Left lung (tissue), 10 donors: ENCODE results near the gene TRMT13. TPM values are rescaled to one million over a fixed set of nuclear protein-coding genes. Genes with fewer than 3 reads are reported as not detected.

ENCODE experiments used
- ATAC-seq: fragments of 200-7000 bp; cut with Tn5 transposase; one replicate; pipeline ENCODE4 v1.9.1; 2020; ENCODE audit warnings: moderate library complexity
- DNase-seq, 4 donors: peaks; one replicate each; pipeline ENCODE4 v3.0.0-alpha.2; 2013 to 2020
- H3K27ac ChIP-seq, 2 donors: fragments of 200-600 bp; sonication (generic) in 1 of 2; one replicate each; pipeline versions ENCODE4 v1.5.0 to v1.8.0; 2020 to 2021
- H3K27me3 ChIP-seq, 2 donors: fragments of 200-600 bp; sonication (generic) in 1 of 2; one replicate each; pipeline versions ENCODE4 v1.5.0 to v1.8.0; 2020 to 2021
- H3K36me3 ChIP-seq, 2 donors: fragments of 200-600 bp; sonication (generic) in 1 of 2; one replicate each; pipeline versions ENCODE4 v1.5.0 to v1.8.0; 2020 to 2021
- H3K4me1 ChIP-seq, 2 donors: fragments of 200-600 bp; one replicate each; pipeline ENCODE4 v1.8.0; 2021
- H3K4me3 ChIP-seq, 2 donors: fragments of 200-600 bp; sonication (generic) in 1 of 2; one replicate each; pipeline versions ENCODE4 v1.5.0 to v1.8.0; 2020 to 2021; ENCODE audit warnings: mild to moderate bottlenecking in 1 of 2
- H3K9me3 ChIP-seq, 2 donors: fragments of 200-600 bp; sonication (generic) in 1 of 2; one replicate each; pipeline versions ENCODE4 v1.5.0 to v1.8.0; 2020 to 2021
- CTCF ChIP-seq, 2 donors: fragments of 200-600 bp; sonication (generic) in 1 of 2; IDR thresholded peaks; one replicate each; pipeline versions ENCODE4 v1.5.0 to v1.8.0; 2021; ENCODE audit warnings: antibody characterized with exemption in 2 of 2
- intact Hi-C, 2 donors: fragments of 100-400 bp; cut with DNase I; formaldehyde crosslinking; loops; one replicate each; pipeline versions ENCODE4 v1.11.2 to v1.14.2; 2022
- polyA plus RNA-seq, 6 donors: library from polyadenylated mRNA; unstranded; fragments of 120-200 nt; gene quantifications; one replicate each; pipeline ENCODE4 v1.2.1, GENCODE V29; 2013; ENCODE audit not compliant: insufficient read length in 6 of 6
- total RNA-seq, 2 donors: library from RNA; stranded (reverse); fragmentation: NEBNext Ultra II Directional; extraction: Animal tissue kit (Norgen Biotek cat#: 25700); gene quantifications; one replicate each; pipeline ENCODE4 v1.2.1, GENCODE V29; 2021
- donor health status: DM: no; HTN: yes; CAD: no.
- donor health status: DM: no; HTN: no; CAD: no.

Gene TRMT13
- total and polyA plus RNA-seq, 8 donors = 8.9 to 53.6 (median 49.0) TPM

GRCh38 chr1:100100202-100100601, 32.8 kb upstream of the TRMT13 start:
- ATAC-seq (no peak), DNase-seq (no peak)
- no peak overlapping the region for H3K27ac ChIP-seq
- peaks cover 0 to 50% of the 10 kb centered on the region in 2 donors for H3K36me3 ChIP-seq
- no peaks in the 10 kb centered on the region for H3K27me3 ChIP-seq
- no peaks in the 10 kb centered on the region for H3K9me3 ChIP-seq
- H3K4me3 ChIP-seq = no peak overlapping the region
- intact Hi-C loops = no loop called here
- TF ChIP-seq CTCF (IDR thresholded peaks at IDR 0.05) = no peak
- no peaks in the 10 kb centered on the region for H3K4me1 ChIP-seq

GRCh38 chr1:100101564-100101963, 31.4 kb upstream of the TRMT13 start:
- no peaks in the 10 kb centered on the region for H3K4me1 ChIP-seq
- DNase-seq (no peak), ATAC-seq (no peak)
- no peak for TF ChIP-seq CTCF (IDR thresholded peaks at IDR 0.05)
- intact Hi-C loops = no loop called here
- H3K4me3 ChIP-seq = no peak overlapping the region
- no peaks in the 10 kb centered on the region for H3K27me3 ChIP-seq
- no peaks in the 10 kb centered on the region for H3K9me3 ChIP-seq
- H3K36me3 ChIP-seq = peaks cover 0 to 57% of the 10 kb centered on the region in 2 donors
- no peak overlapping the region for H3K27ac ChIP-seq

- intact Hi-C loops = no loop called here
Measured at GRCh38 chr1:100107696-100108095, 25.3 kb upstream of the TRMT13 start.

GRCh38 chr1:100109554-100110066, 23.4 kb upstream of the TRMT13 start:
- no peaks in the 10 kb centered on the region for H3K9me3 ChIP-seq
- intact Hi-C loops = no loop called here
- DNase-seq = no peak
- ATAC-seq = no peak
- no peaks in the 10 kb centered on the region for H3K4me1 ChIP-seq
- TF ChIP-seq CTCF (IDR thresholded peaks at IDR 0.05) = no peak
- H3K27me3 ChIP-seq = no peaks in the 10 kb centered on the region
- no peak overlapping the region for H3K4me3 ChIP-seq
- no peak overlapping the region for H3K27ac ChIP-seq
- peaks cover 0 to 28% of the 10 kb centered on the region in 2 donors for H3K36me3 ChIP-seq

More at GRCh38 chr1:100107696-100108095, 25.3 kb upstream of the TRMT13 start:
- Histone ChIP-seq H3K4me3 (no peak overlapping the region), H3K9me3 (no peaks in the 10 kb centered on the region), H3K4me1 (no peaks in the 10 kb centered on the region), H3K27ac (no peak overlapping the region), H3K27me3 (no peaks in the 10 kb centered on the region), H3K36me3 (peaks cover 0 to 46% of the 10 kb centered on the region in 2 donors)
- no peak for DNase-seq
- no peak for TF ChIP-seq CTCF (IDR thresholded peaks at IDR 0.05)
- ATAC-seq = no peak

GRCh38 chr1:100115524-100115923, 17.4 kb upstream of the TRMT13 start:
- ATAC-seq = no peak
- TF ChIP-seq CTCF (IDR thresholded peaks at IDR 0.05) = no peak
- no peak overlapping the region for H3K4me3 ChIP-seq
- no peaks in the 10 kb centered on the region for H3K4me1 ChIP-seq
- DNase-seq = no peak
- H3K27ac ChIP-seq = no peak overlapping the region
- no peaks in the 10 kb centered on the region for H3K9me3 ChIP-seq
- intact Hi-C loops = no loop called here
- no peaks in the 10 kb centered on the region for H3K27me3 ChIP-seq
- peaks cover 0 to 12% of the 10 kb centered on the region in 2 donors for H3K36me3 ChIP-seq
